Measurements from ENCODE around the gene GTF2A1.
A peak's percentile ranks its signal among the peaks of the same experiment; 100 is the strongest.
"Not testable (repeated sequence)": the region's sequence is repeated elsewhere in the genome, so short reads cannot be mapped to it uniquely, and the experiment has no call there.

The GTF2A1 gene

GRCh38 chr14:81220830-81221578, at the start of gene GTF2A1:
GTF2A1 (minus strand) TSS chr14:81220959; CDS start chr14:81220518, 441 bp downstream.
- DNase-seq (ENCODE audit: low read depth in 2 of 2) = peak; percentile 87 to 95

GRCh38 chr14:81269979-81270375, 49.2 kb upstream of the GTF2A1 start:
- DNase-seq (ENCODE audit: low read depth in 2 of 2) = no peak

GRCh38 chr14:81269100-81269978, 48.6 kb upstream of the GTF2A1 start:
- DNase-seq (ENCODE audit: low read depth in 2 of 2) = no peak

- no peak for DNase-seq (ENCODE audit: low read depth in 2 of 2)
Observed at GRCh38 chr14:81268016-81268416, 47.3 kb upstream of the GTF2A1 start.

- DNase-seq (ENCODE audit: low read depth in 2 of 2) = no peak
Observed at GRCh38 chr14:81265636-81266169, 44.9 kb upstream of the GTF2A1 start.

- DNase-seq (ENCODE audit: low read depth in 2 of 2) = no peak
Observed at GRCh38 chr14:81264671-81265070, 43.9 kb upstream of the GTF2A1 start.

- no peak for DNase-seq (ENCODE audit: low read depth in 2 of 2)
Observed at GRCh38 chr14:81263777-81264410, 43.1 kb upstream of the GTF2A1 start.

- DNase-seq (ENCODE audit: low read depth in 2 of 2) = no peak
Observed at GRCh38 chr14:81261176-81261575, 40.4 kb upstream of the GTF2A1 start.

- DNase-seq (ENCODE audit: low read depth in 2 of 2) = no peak
Observed at GRCh38 chr14:81260732-81261131, 40.0 kb upstream of the GTF2A1 start.

- DNase-seq (ENCODE audit: low read depth in 2 of 2) = no peak
Observed at GRCh38 chr14:81256289-81256960, 35.7 kb upstream of the GTF2A1 start.

- no peak for DNase-seq (ENCODE audit: low read depth in 2 of 2)
Observed at GRCh38 chr14:81252278-81252677, 31.5 kb upstream of the GTF2A1 start.

- no peak for DNase-seq (ENCODE audit: low read depth in 2 of 2)
Observed at GRCh38 chr14:81247271-81247766, 26.6 kb upstream of the GTF2A1 start.

- no peak for DNase-seq (ENCODE audit: low read depth in 2 of 2)
Observed at GRCh38 chr14:81246461-81247270, 25.9 kb upstream of the GTF2A1 start.

GRCh38 chr14:81245771-81246170, 25.0 kb upstream of the GTF2A1 start:
- no peak for DNase-seq (ENCODE audit: low read depth in 2 of 2)

GRCh38 chr14:81244431-81244830, 23.7 kb upstream of the GTF2A1 start:
- DNase-seq (ENCODE audit: low read depth in 2 of 2) = not testable (repeated sequence)

GRCh38 chr14:81243499-81243898, 22.7 kb upstream of the GTF2A1 start:
- DNase-seq (ENCODE audit: low read depth in 2 of 2) = no peak

- DNase-seq (ENCODE audit: low read depth in 2 of 2) = not testable (repeated sequence)
Observed at GRCh38 chr14:81236849-81237248, 16.1 kb upstream of the GTF2A1 start.

- DNase-seq (ENCODE audit: low read depth in 2 of 2) = no peak
Observed at GRCh38 chr14:81236138-81236537, 15.4 kb upstream of the GTF2A1 start.

- DNase-seq (ENCODE audit: low read depth in 2 of 2) = no peak
Observed at GRCh38 chr14:81235096-81235495, 14.3 kb upstream of the GTF2A1 start.

GRCh38 chr14:81234278-81234677, 13.5 kb upstream of the GTF2A1 start:
- no peak for DNase-seq (ENCODE audit: low read depth in 2 of 2)

Measured in stimulated activated CD4-positive, alpha-beta T cell treated with anti-CD3 and anti-CD28 coated beads, Interleukin-1b, Interleukin-23, amount 100 ng/mL, for 1 hour (primary cell).